Measurements from ENCODE around the gene CIRBP. TPM values are rescaled to one million over a fixed set of nuclear protein-coding genes. Genes with fewer than 3 reads are reported as not detected.
A peak's percentile ranks its signal among the peaks of the same experiment; 100 is the strongest.

CIRBP gene
- total and polyA plus RNA-seq, 2 of the 13 experiments (the other 11 are each of a cell fraction or from before 2014, with no cell fraction given): 133 to 140 TPM

DNA sequence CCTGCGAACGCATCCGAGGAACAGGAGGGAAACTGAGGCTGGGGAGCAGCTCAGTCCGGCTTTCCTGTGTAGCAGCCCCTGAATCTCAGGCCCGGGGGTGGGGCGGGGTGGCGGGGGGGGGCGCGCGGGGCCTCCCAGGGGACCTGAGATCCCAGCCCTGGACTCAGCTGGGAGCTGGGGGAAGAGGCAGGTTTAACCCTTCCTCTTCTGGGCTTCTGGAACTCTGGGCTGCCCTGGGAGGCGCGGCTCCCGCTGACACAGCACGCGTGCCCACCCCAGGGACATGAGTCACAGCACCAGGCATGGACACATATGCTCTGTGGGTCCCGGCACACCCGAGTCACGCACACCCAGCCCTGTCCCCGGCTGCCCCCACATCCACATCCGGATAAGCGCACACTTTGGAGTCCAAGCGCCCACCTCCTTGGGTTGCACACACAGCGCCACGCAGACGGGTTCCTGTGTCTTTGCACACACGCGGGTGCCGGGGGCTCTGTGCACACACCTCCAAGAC is 3.5 kb upstream of the CIRBP start (continued):
- TF ChIP-seq YEATS4 (CRISPR knock-in tag; IDR thresholded peaks at IDR 0.05; ENCODE audit: borderline replicate concordance): no peak
- TF ChIP-seq ZNF138 (CRISPR knock-in tag; IDR thresholded peaks at IDR 0.05; ENCODE audit: low read depth): peak; percentile 52; the same call in 1 of the 2 replicates
- TF ChIP-seq, protein P1, sequence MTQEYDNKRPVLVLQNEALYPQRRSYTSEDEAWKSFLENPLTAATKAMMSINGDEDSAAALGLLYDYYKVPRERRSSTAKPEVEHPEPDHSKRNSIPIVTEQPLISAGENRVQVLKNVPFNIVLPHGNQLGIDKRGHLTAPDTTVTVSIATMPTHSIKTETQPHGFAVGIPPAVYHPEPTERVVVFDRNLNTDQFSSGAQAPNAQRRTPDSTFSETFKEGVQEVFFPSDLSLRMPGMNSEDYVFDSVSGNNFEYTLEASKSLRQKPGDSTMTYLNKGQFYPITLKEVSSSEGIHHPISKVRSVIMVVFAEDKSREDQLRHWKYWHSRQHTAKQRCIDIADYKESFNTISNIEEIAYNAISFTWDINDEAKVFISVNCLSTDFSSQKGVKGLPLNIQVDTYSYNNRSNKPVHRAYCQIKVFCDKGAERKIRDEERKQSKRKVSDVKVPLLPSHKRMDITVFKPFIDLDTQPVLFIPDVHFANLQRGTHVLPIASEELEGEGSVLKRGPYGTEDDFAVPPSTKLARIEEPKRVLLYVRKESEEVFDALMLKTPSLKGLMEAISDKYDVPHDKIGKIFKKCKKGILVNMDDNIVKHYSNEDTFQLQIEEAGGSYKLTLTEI (CRISPR knock-in tag; conservative IDR thresholded peaks at IDR 0.05): no peak
- TF ChIP-seq ZFP1 (CRISPR knock-in tag; IDR thresholded peaks at IDR 0.05): no peak
- no peak for TF ChIP-seq CEBPG (CRISPR knock-in tag; IDR thresholded peaks at IDR 0.05)
- no peak for TF ChIP-seq ZNF546 (CRISPR knock-in tag; conservative IDR thresholded peaks at IDR 0.05)
- no peak for TF ChIP-seq ZFP36L1 (CRISPR knock-in tag; IDR thresholded peaks at IDR 0.05)
- TF ChIP-seq ZNF652 (CRISPR knock-in tag; IDR thresholded peaks at IDR 0.05; ENCODE audit: borderline replicate concordance, low read depth): peak; percentile 92
- TF ChIP-seq ZNF33A (CRISPR knock-in tag; IDR thresholded peaks at IDR 0.05; ENCODE audit: borderline replicate concordance): no peak
- 0 out of 2 replicates have a peak, but pooled peaks have one; percentile 3 for TF ChIP-seq ZNF264 (CRISPR knock-in tag; IDR thresholded peaks at IDR 0.05)
- TF ChIP-seq KDM1A (CRISPR knock-in tag; IDR thresholded peaks at IDR 0.05): no peak
- TF ChIP-seq, protein P2, sequence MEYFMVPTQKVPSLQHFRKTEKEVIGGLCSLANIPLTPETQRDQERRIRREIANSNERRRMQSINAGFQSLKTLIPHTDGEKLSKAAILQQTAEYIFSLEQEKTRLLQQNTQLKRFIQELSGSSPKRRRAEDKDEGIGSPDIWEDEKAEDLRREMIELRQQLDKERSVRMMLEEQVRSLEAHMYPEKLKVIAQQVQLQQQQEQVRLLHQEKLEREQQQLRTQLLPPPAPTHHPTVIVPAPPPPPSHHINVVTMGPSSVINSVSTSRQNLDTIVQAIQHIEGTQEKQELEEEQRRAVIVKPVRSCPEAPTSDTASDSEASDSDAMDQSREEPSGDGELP (IDR thresholded peaks at IDR 0.05; ENCODE audit: borderline replicate concordance, low read depth): no peak
- TF ChIP-seq, protein P3, sequence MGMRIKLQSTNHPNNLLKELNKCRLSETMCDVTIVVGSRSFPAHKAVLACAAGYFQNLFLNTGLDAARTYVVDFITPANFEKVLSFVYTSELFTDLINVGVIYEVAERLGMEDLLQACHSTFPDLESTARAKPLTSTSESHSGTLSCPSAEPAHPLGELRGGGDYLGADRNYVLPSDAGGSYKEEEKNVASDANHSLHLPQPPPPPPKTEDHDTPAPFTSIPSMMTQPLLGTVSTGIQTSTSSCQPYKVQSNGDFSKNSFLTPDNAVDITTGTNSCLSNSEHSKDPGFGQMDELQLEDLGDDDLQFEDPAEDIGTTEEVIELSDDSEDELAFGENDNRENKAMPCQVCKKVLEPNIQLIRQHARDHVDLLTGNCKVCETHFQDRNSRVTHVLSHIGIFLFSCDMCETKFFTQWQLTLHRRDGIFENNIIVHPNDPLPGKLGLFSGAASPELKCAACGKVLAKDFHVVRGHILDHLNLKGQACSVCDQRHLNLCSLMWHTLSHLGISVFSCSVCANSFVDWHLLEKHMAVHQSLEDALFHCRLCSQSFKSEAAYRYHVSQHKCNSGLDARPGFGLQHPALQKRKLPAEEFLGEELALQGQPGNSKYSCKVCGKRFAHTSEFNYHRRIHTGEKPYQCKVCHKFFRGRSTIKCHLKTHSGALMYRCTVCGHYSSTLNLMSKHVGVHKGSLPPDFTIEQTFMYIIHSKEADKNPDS (CRISPR knock-in tag; IDR thresholded peaks at IDR 0.05): 0 out of 2 replicates have a peak, but pooled peaks have one; percentile 17
- no peak for TF ChIP-seq HOXD1 (CRISPR knock-in tag; IDR thresholded peaks at IDR 0.05)
- TF ChIP-seq ZNF75D (CRISPR knock-in tag; IDR thresholded peaks at IDR 0.05; ENCODE audit: borderline replicate concordance): no peak
- TF ChIP-seq MXD3 (CRISPR knock-in tag; IDR thresholded peaks at IDR 0.05): no peak; the same call in 1 of the 2 replicates
- TF ChIP-seq AHR (CRISPR knock-in tag; IDR thresholded peaks at IDR 0.05): no peak

All from HepG2 (cell line).